HG02943 (cell line): ENCODE measurements around the gene AQP12A.
"Not testable (repeated sequence)": the region's sequence is repeated elsewhere in the genome, so short reads cannot be mapped to it uniquely, and the experiment has no call there.

Experiments
- ATAC-seq: cut with Tn5 transposase; IDR thresholded peaks from one replicate; pipeline ENCODE4 v1.9.1; 2021; ENCODE audit warnings: mild to moderate bottlenecking, low read depth, moderate library complexity; ENCODE audit not compliant: unreplicated experiment

AQP12A gene

DNA sequence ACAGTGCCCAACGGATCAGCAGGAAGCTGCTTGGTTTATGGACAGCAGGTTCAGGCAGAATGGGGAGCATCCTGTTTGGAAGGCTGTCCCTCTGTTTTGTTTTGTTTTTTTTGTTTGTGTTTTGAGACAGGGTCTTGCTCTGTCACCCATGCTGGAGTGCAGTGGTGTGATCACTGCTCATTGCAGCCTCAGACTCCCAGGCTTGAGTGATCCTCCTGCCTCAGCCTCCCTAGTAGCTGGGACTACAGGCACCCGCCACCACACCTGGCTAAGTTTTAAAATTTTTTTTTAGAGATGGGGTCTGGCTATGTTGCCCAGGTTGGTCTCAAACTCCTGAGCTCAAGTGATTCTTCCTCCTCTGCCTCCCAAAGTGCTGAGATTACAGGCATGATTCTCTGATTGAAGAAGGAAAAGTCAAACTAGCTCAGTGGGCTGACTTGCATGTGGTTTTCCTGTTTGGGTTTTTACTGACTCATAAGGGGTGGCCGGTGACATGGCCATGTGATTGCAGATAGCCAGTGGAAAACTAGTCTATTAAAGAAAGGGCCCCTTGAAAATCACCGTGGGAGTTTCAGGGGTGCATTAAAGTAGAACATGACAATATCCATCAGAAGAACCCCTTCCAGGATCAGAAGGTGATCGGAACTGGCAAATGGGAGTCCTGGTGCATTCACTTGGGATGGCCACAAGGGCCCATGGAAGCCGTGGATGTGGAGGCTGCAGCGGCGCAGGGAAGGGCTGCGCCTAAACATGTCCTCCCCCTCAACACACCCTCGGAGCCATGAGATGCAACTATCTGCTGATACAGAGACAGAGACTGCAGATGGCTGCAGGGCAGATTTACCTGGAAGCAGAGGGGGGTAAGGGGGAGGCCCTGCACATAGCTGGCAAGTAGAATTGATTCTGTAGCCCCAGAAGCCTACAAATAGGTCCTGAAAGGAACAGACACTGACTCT is 35.5 kb upstream of the AQP12A start:
- ATAC-seq = no peak

- ATAC-seq = not testable (repeated sequence)
Measured at GRCh38 chr2:240659883-240660282, 31.8 kb upstream of the AQP12A start.

GRCh38 chr2:240662681-240663080 is 29.0 kb upstream of the AQP12A start:
- no peak for ATAC-seq

DNA sequence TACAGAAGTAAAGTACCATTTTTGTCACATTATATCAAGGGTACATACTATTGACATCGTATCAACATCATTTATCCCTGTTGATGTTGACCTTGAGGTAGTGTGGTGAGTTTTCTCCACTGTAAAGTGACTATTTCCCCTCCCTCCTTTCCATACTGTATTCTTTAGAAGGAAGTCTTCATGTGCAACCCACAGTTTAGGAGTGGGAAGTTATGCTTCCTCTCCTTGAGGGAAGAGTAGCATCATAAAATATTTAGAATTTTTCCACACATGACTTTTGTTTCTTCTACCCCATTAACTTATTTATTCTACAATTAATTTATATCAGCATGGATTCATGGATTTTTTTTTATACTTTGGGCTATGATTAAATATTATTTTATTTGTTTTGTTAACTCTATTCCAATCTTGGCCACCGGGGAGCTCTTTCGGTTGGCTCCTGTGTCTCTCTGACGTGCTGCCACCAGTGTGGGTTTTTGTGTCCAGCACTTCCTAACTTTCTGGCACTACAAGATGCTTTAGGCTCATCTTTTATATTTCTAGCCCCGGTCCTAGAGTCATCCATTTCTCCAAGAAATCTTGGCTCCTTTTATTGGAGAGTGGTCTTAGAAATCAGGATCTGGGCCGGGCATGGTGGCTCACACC is 28.0 kb upstream of the AQP12A start:
- ATAC-seq = no peak

- no peak for ATAC-seq
Measured at GRCh38 chr2:240664622-240665021, 27.0 kb upstream of the AQP12A start.

- no peak for ATAC-seq
Measured at GRCh38 chr2:240670402-240670801, 21.3 kb upstream of the AQP12A start.

GRCh38 chr2:240670950-240671349 is 20.7 kb upstream of the AQP12A start:
- ATAC-seq = no peak

- no peak for ATAC-seq
Measured at GRCh38 chr2:240672076-240672700, 19.5 kb upstream of the AQP12A start.

- ATAC-seq = no peak
Measured at GRCh38 chr2:240672701-240673190, 18.9 kb upstream of the AQP12A start.

- ATAC-seq = not testable (repeated sequence)
Measured at GRCh38 chr2:240674461-240675184, 17.0 kb upstream of the AQP12A start.

- ATAC-seq = not testable (repeated sequence)
Measured at GRCh38 chr2:240675345-240675744, 16.3 kb upstream of the AQP12A start.

DNA sequence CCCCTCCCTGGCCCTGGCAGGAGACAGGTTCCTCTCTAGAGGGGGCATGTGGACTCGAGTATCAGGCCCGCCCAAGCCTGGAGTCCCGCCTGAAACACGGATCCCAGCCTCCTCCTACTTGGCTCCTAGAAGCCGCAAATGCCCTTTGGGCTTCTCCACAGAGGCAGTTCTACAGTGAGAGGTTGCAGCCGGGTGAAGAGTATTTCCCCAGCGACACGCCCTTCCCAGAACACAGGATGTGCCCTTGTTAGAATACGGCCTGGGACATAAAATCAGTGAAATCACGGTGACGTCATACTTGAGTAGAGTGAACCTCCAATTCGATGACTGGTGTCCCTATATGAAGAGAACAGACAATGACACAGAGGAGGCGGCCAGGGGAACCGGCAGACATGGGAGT is 13.6 kb upstream of the AQP12A start:
- ATAC-seq = not testable (repeated sequence)

GRCh38 chr2:240678909-240679308 is 12.8 kb upstream of the AQP12A start:
- not testable (repeated sequence) for ATAC-seq

GRCh38 chr2:240680185-240680584 is 11.5 kb upstream of the AQP12A start:
- not testable (repeated sequence) for ATAC-seq

- ATAC-seq = not testable (repeated sequence)
Measured at GRCh38 chr2:240682431-240683224, 9.0 kb upstream of the AQP12A start, which contains the start of gene AQP12B. AQP12B (minus strand) TSS chr2:240682885; CDS start chr2:240682837, 48 bp downstream.

- not testable (repeated sequence) for ATAC-seq
Measured at GRCh38 chr2:240683329-240683979, 8.2 kb upstream of the AQP12A start.

DNA sequence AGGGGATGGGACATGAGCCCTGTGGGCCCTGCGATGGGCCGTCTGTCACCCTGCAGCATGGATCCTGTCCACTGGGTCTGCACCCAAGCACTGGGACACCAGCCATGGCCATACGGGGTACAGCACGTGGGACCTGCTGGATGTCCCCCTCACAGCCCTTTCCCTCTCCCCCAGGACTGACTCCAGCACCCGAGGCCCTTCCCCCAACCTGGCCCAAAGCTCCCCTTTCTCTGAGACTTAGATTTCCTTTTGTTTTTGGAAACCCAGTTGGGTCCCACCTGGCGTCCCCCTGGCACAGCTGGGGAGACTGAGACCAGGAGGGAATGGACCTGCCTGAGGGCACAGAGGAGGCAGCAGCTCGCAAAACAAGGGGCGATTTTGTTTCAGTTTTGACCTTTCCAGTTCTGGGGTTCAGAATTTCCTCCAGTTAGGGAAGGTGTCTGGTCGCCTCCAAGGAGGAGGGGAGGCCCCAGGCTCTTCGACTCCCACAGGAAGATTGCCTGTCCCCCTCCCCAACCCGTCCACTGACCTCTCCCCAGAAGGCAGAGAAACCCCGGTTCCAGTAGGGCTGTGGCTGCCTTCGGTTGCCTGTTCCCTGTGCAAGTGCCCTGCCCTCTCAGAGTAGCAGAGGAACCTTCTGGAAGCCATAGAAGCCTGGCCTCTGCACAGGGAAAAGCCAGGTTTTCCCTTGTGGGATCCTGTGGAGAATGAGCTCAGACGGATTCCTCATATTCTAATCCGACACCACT is 7.5 kb upstream of the AQP12A start:
- ATAC-seq = not testable (repeated sequence)

DNA sequence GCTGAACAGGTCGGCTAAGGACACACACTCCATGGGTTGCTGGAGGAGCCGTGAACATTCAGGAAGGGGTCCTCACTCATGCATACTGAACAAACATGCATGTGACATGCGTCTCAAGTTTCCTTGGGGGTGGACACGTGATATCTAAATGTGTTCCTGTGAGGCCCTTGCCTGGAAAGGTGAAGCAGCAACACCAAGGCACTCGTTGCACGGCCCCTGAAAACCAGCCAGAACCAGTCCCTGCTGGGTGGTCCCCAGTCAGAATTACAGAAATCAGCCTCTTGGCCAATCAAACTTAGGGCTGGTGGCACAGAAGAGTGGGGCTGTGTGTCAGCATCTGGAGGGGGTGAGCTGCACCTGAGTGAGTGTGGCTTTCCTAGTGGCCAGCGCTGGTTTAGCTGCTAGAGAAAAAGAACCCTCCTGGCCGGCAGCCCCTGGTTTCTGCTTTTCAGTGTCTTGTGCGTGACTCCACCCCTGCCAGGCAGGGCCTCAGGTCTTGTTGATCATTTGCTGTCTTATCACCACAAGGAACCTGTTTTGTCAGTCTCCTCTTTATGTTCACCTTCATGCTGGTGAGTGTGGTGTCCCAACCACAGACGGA is 5.8 kb upstream of the AQP12A start:
- no peak for ATAC-seq
